ENCODE data around the gene IRF2BP2. TPM values are rescaled to one million over a fixed set of nuclear protein-coding genes. Genes with fewer than 3 reads are reported as not detected.
A peak's percentile ranks its signal among the peaks of the same experiment; 100 is the strongest.

IRF2BP2 gene
- total and polyA plus RNA-seq, 10 of the 15 experiments (the other 5 are each of a cell fraction or from before 2014, with no cell fraction given), result 7.5 to 114 (median 52.3) TPM

DNA sequence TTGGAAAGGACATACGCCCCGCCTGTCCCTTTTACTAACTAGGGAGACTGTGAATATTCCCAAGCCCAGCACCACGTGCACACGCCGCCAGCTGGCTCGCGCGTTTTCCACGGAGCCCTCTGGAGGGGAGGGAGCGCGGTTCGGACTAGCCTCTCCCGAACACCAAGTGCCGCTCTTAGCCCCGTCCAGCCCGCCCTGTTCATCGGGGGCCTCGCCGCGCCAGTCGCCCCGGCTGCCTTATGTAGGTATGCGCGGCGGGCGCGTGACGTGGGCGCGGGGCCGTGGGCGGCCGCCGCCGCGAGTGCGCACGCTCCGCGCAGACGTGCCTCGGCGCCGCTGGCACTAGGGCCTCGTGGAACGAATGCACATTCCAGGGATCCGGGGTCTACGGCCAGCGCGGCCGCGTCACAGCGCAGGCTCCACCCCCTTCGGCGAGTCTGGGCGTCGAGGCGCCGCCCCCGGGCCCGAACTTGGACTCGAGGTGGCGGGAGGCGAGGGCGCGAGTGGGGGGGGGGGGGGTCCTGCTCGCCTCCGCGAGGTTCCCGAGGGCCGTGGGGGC lies 767 bp upstream of the IRF2BP2 start (continued):
- TF ChIP-seq ZNF592 (IDR thresholded peaks at IDR 0.05) (peak; percentile 72; the same call in 1 of the 2 replicates), ESRRA (IDR thresholded peaks at IDR 0.05; ENCODE audit: low read length) (peak; percentile 82; the same call in 1 of the 2 replicates), MTA2 (IDR thresholded peaks at IDR 0.05; ENCODE audit: low read depth) (no peak; the same call in 1 of the 2 replicates), BMI1 (IDR thresholded peaks at IDR 0.05; ENCODE audit: borderline replicate concordance) (0 out of 2 replicates have a peak, but pooled peaks have one; percentile 5), CEBPB (IDR thresholded peaks at IDR 0.05; ENCODE audit: borderline replicate concordance in 1 of 2, low read depth in 2 of 2, low read length in 2 of 2) (no peak), TCF3 (IDR thresholded peaks at IDR 0.05; ENCODE audit: borderline replicate concordance, insufficient read depth, low read depth, low read length) (peak; percentile 94), USF2 (IDR thresholded peaks at IDR 0.05; ENCODE audit: borderline replicate concordance, low read depth, low read length) (no peak; the same call in 1 of the 2 replicates), ZSCAN29 (IDR thresholded peaks at IDR 0.05) (peak; percentile 60; the same call in 1 of the 2 replicates), NR2C1 (IDR thresholded peaks at IDR 0.05) (0 out of 2 replicates have a peak, but pooled peaks have one; percentile 40), EGR1 (IDR thresholded peaks at IDR 0.05; ENCODE audit: borderline replicate concordance in 1 of 2, low read depth in 2 of 2, low read length in 2 of 2) (peak; percentile 85 to 96), ZBTB40 (IDR thresholded peaks at IDR 0.05; ENCODE audit: borderline replicate concordance) (no peak), ASH2L (IDR thresholded peaks at IDR 0.05; ENCODE audit: borderline replicate concordance, low read depth) (no peak), SIX5 (IDR thresholded peaks at IDR 0.05; ENCODE audit: low read depth, low read length, severe bottlenecking) (no peak), STAT3 (IDR thresholded peaks at IDR 0.05; ENCODE audit: low read depth, low read length) (no peak), POLR2AphosphoS5 (IDR thresholded peaks at IDR 0.05; ENCODE audit: low read length) (peak; percentile 94)
- TF ChIP-seq, protein P1, sequence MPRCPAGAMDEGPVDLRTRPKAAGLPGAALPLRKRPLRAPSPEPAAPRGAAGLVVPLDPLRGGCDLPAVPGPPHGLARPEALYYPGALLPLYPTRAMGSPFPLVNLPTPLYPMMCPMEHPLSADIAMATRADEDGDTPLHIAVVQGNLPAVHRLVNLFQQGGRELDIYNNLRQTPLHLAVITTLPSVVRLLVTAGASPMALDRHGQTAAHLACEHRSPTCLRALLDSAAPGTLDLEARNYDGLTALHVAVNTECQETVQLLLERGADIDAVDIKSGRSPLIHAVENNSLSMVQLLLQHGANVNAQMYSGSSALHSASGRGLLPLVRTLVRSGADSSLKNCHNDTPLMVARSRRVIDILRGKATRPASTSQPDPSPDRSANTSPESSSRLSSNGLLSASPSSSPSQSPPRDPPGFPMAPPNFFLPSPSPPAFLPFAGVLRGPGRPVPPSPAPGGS (IDR thresholded peaks at IDR 0.05; ENCODE audit: borderline replicate concordance, insufficient read depth, low read depth, low read length, poor library complexity, severe bottlenecking), result peak; percentile 71
- TF ChIP-seq, protein P2, sequence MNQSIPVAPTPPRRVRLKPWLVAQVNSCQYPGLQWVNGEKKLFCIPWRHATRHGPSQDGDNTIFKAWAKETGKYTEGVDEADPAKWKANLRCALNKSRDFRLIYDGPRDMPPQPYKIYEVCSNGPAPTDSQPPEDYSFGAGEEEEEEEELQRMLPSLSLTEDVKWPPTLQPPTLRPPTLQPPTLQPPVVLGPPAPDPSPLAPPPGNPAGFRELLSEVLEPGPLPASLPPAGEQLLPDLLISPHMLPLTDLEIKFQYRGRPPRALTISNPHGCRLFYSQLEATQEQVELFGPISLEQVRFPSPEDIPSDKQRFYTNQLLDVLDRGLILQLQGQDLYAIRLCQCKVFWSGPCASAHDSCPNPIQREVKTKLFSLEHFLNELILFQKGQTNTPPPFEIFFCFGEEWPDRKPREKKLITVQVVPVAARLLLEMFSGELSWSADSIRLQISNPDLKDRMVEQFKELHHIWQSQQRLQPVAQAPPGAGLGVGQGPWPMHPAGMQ (IDR thresholded peaks at IDR 0.05; ENCODE audit: borderline replicate concordance), result no peak
